Hematopoietic multipotent progenitor cell treated with erythropoietin and hydrocortisone succinate and interleukin-3 and kit ligand, for 6 days (in vitro differentiated cells): ENCODE measurements around the gene PRDM13.
"Not testable (repeated sequence)": the region's sequence is repeated elsewhere in the genome, so short reads cannot be mapped to it uniquely, and the experiment has no call there.

Source experiments
- DNase-seq: peaks from one replicate; pipeline ENCODE4 v3.0.0-alpha.2; 2015

Gene PRDM13

GRCh38 chr6:99606656-99607415, at the start of gene PRDM13:
TSS of gene PRDM13 (plus strand) at chr6:99606833. CDS start at chr6:99607035, 202 bp downstream.
- no peak for DNase-seq

GRCh38 chr6:99559057-99559456, 47.6 kb upstream of the PRDM13 start:
- no peak for DNase-seq

GRCh38 chr6:99560668-99561067, 46.0 kb upstream of the PRDM13 start:
- DNase-seq, result peak; percentile 38

GRCh38 chr6:99563056-99563723, 43.4 kb upstream of the PRDM13 start:
- no peak for DNase-seq

GRCh38 chr6:99568103-99568933, 38.3 kb upstream of the PRDM13 start, which contains the start of gene CCNC:
TSS of gene CCNC (minus strand) at chr6:99568660. CDS start at chr6:99568527, 133 bp downstream.
- peak; percentile 94 for DNase-seq

- no peak for DNase-seq
Observed at GRCh38 chr6:99573980-99574617, 32.5 kb upstream of the PRDM13 start.

- DNase-seq, result peak; percentile 16
Observed at GRCh38 chr6:99575544-99576227, 30.9 kb upstream of the PRDM13 start.

- no peak for DNase-seq
Observed at GRCh38 chr6:99579781-99580180, 26.9 kb upstream of the PRDM13 start.

- no peak for DNase-seq
Observed at GRCh38 chr6:99587792-99588191, 18.8 kb upstream of the PRDM13 start.

GRCh38 chr6:99588618-99589289, 17.9 kb upstream of the PRDM13 start:
- peak; percentile 85 for DNase-seq

- DNase-seq, result no peak
Observed at GRCh38 chr6:99589290-99589672, 17.4 kb upstream of the PRDM13 start.

GRCh38 chr6:99589907-99590493, 16.6 kb upstream of the PRDM13 start:
- no peak for DNase-seq

- no peak for DNase-seq
Observed at GRCh38 chr6:99590728-99591672, 15.6 kb upstream of the PRDM13 start.

GRCh38 chr6:99591673-99592364, 14.8 kb upstream of the PRDM13 start:
- DNase-seq, result no peak

GRCh38 chr6:99592900-99593299, 13.7 kb upstream of the PRDM13 start:
- DNase-seq, result no peak

- DNase-seq, result not testable (repeated sequence)
Observed at GRCh38 chr6:99594696-99595095, 11.9 kb upstream of the PRDM13 start.

- no peak for DNase-seq
Observed at GRCh38 chr6:99602520-99603420, 3.9 kb upstream of the PRDM13 start.

- DNase-seq, result no peak
Observed at GRCh38 chr6:99603421-99604165, 3.0 kb upstream of the PRDM13 start.
